H1 (cell line): ENCODE results near the gene ALDOA. TPM values are rescaled to one million over a fixed set of nuclear protein-coding genes. Genes with fewer than 3 reads are reported as not detected.

Experiments
- CTCF ChIA-PET: fragments of 300-600 bp; sonication (Branson Sonifier 250); formaldehyde crosslinking; loops from one replicate; lab custom pipeline; 2021; ENCODE audit not compliant: partially characterized antibody; lab: Charles Lee
- POLR2A ChIA-PET: fragments of 300-600 bp; sonication (Branson Sonifier 250); formaldehyde crosslinking; loops from one replicate; lab custom pipeline; 2021; ENCODE audit warnings: inconsistent platforms; ENCODE audit not compliant: partially characterized antibody; lab: Charles Lee
- DNase-seq, 2 experiments: peaks; one replicate each; pipeline versions ENCODE4 v3.0.0 to v3.0.0-alpha.2; 2010 to 2022; ENCODE audit warnings: low spot score in 2 of 2, low read depth in 1 of 2, mixed read lengths in 1 of 2
- FAIRE-seq: peaks from 2 replicates; lab custom pipeline; 2011; peaks lifted over from hg19 to GRCh38; lab: Jason Lieb, UNC
- H2AFZ ChIP-seq: 2 replicates; pipeline ENCODE4 v1.8.1; 2012; ENCODE audit warnings: low read length, inconsistent platforms
- H2AK5ac ChIP-seq: 2 replicates; pipeline ENCODE4 v1.6.1; 2013; ENCODE audit warnings: low read depth, low read length
- H2BK120ac ChIP-seq: replicated peaks from 2 replicates; pipeline ENCODE3; 2013; ENCODE audit warnings: low read depth, low read length, inconsistent platforms
- H2BK12ac ChIP-seq: 2 replicates; pipeline ENCODE4 v1.6.1; 2013; ENCODE audit warnings: low read depth, low read length
- H2BK15ac ChIP-seq: 2 replicates; pipeline ENCODE4 v1.6.1; 2013; ENCODE audit warnings: low read length
- H2BK20ac ChIP-seq: 2 replicates; pipeline ENCODE4 v1.6.1; 2013; ENCODE audit warnings: low read length
- H2BK5ac ChIP-seq: 2 replicates; pipeline ENCODE4 v1.6.1; 2013; ENCODE audit warnings: low read depth, low read length
- H3K14ac ChIP-seq: 2 replicates; pipeline ENCODE4 v1.6.1; 2013; ENCODE audit warnings: inconsistent platforms; ENCODE audit not compliant: insufficient read length
- H3K18ac ChIP-seq: 2 replicates; pipeline ENCODE4 v1.6.1; 2013; ENCODE audit warnings: low read length; ENCODE audit errors: extremely low read depth
- H3K23ac ChIP-seq: 2 replicates; pipeline ENCODE4 v1.6.1; 2013; ENCODE audit warnings: inconsistent platforms; ENCODE audit not compliant: insufficient read length
- H3K23me2 ChIP-seq: 2 replicates; pipeline ENCODE4 v1.6.1; 2013; ENCODE audit warnings: low read depth, low read length
- H3K27ac ChIP-seq: 2 replicates; pipeline ENCODE4 v1.6.1; 2011; ENCODE audit warnings: low read depth, low read length, inconsistent platforms
- H3K27me3 ChIP-seq, 4 experiments: replicated peaks in 1 of 4; 1 replicate in 1 of 4; 2 replicates in 3 of 4; pipeline versions ENCODE4 v1.6.1 to v1.8.1; 2011 to 2013; ENCODE audit warnings: low read length in 3 of 4, mild to moderate bottlenecking in 3 of 4, inconsistent platforms in 2 of 4, mixed read lengths in 2 of 4, moderate library complexity in 1 of 4; ENCODE audit not compliant: control insufficient read depth in 3 of 4, insufficient read depth in 3 of 4; ENCODE audit errors: extremely low read depth in 1 of 4
- H3K36me3 ChIP-seq, 4 experiments: 2 replicates each; pipeline versions ENCODE4 v1.6.1 to v1.8.1; 2011 to 2013; ENCODE audit warnings: mild to moderate bottlenecking in 4 of 4, low read length in 3 of 4, moderate library complexity in 2 of 4, control low read depth in 1 of 4, inconsistent platforms in 1 of 4; ENCODE audit not compliant: insufficient read depth in 4 of 4, control insufficient read depth in 2 of 4
- H3K4ac ChIP-seq: replicated peaks from 2 replicates; pipeline ENCODE3; 2013; ENCODE audit warnings: low read length, low read depth, mixed read lengths, inconsistent platforms; ENCODE audit not compliant: insufficient read length
- H3K4me1 ChIP-seq, 4 experiments: replicated peaks in 1 of 4; 1 replicate in 1 of 4; 2 replicates in 3 of 4; pipeline versions ENCODE4 v1.6.1 to v1.8.1; 2011 to 2013; ENCODE audit warnings: low read length in 3 of 4, inconsistent platforms in 2 of 4, mixed read lengths in 1 of 4; ENCODE audit not compliant: insufficient read depth in 4 of 4, control insufficient read depth in 3 of 4
- H3K4me2 ChIP-seq, 2 experiments: 2 replicates each; pipeline versions ENCODE4 v1.6.1 to v1.8.1; 2011 to 2013; ENCODE audit warnings: low read depth in 2 of 2, low read length in 2 of 2, control low read depth in 1 of 2, inconsistent platforms in 1 of 2, mild to moderate bottlenecking in 1 of 2; ENCODE audit not compliant: insufficient read depth in 1 of 2
- H3K4me3 ChIP-seq, 4 experiments: fragments of 200-600, 300-600 bp in 1 of 4; sonication (generic), shearing (Covaris generic), sonication (Bioruptor Twin) in 1 of 4; 2 replicates each; pipeline versions ENCODE4 v1.5.1 to v1.8.1; 2011 to 2016; ENCODE audit warnings: low read length in 4 of 4, low read depth in 3 of 4, control low read depth in 2 of 4, inconsistent platforms in 2 of 4, mild to moderate bottlenecking in 2 of 4, mixed read lengths in 1 of 4, moderate library complexity in 1 of 4; ENCODE audit not compliant: insufficient read depth in 2 of 4; ENCODE audit errors: extremely low read depth in 1 of 4
- H3K56ac ChIP-seq: replicated peaks from 2 replicates; pipeline ENCODE3; 2013; ENCODE audit warnings: low read depth, mild to moderate bottlenecking, mixed read lengths, low read length, inconsistent platforms; ENCODE audit not compliant: insufficient read length
- H3K79me1 ChIP-seq: 2 replicates; pipeline ENCODE4 v1.6.1; 2013; ENCODE audit warnings: low read depth, low read length, control low read depth
- H3K79me2 ChIP-seq, 2 experiments: 2 replicates each; pipeline versions ENCODE4 v1.6.1 to v1.8.1; 2012 to 2013; ENCODE audit warnings: low read length in 2 of 2, mild to moderate bottlenecking in 2 of 2, inconsistent platforms in 1 of 2; ENCODE audit not compliant: insufficient read depth in 2 of 2, control insufficient read depth in 1 of 2
- H3K9ac ChIP-seq, 4 experiments: replicated peaks in 1 of 4; 1 replicate in 1 of 4; 2 replicates in 3 of 4; pipeline versions ENCODE4 v1.6.1 to v1.8.1; 2011 to 2013; ENCODE audit warnings: low read depth in 3 of 4, low read length in 3 of 4, control low read depth in 2 of 4, mild to moderate bottlenecking in 2 of 4, moderate library complexity in 2 of 4, inconsistent platforms in 1 of 4; ENCODE audit errors: extremely low read depth in 1 of 4
- H3K9me3 ChIP-seq, 2 experiments: 2 replicates each; pipeline versions ENCODE4 v1.6.1 to v1.8.1; 2012 to 2013; ENCODE audit warnings: mild to moderate bottlenecking in 2 of 2, moderate library complexity in 2 of 2, control low read depth in 1 of 2, inconsistent platforms in 1 of 2, low read depth in 1 of 2, low read length in 1 of 2, mixed read lengths in 1 of 2; ENCODE audit not compliant: insufficient read depth in 2 of 2
- H4K20me1 ChIP-seq, 2 experiments: replicated peaks in 1 of 2; 2 replicates each; pipeline versions ENCODE3 to v1.8.1; 2011 to 2013; ENCODE audit warnings: inconsistent platforms in 2 of 2, low read length in 2 of 2, mild to moderate bottlenecking in 1 of 2; ENCODE audit not compliant: insufficient read depth in 2 of 2, control insufficient read depth in 1 of 2
- H4K5ac ChIP-seq: 2 replicates; pipeline ENCODE4 v1.6.1; 2013; ENCODE audit warnings: low read length, low read depth, mixed read lengths, inconsistent platforms; ENCODE audit not compliant: insufficient read length
- H4K8ac ChIP-seq: 2 replicates; pipeline ENCODE4 v1.8.0; 2013; ENCODE audit warnings: mild to moderate bottlenecking, moderate library complexity, low read length, inconsistent platforms; ENCODE audit not compliant: insufficient read depth; ENCODE audit errors: extremely low read depth
- H4K91ac ChIP-seq: replicated peaks from 2 replicates; pipeline ENCODE3; 2013; ENCODE audit warnings: low read length, mixed read lengths, inconsistent platforms; ENCODE audit not compliant: insufficient read length
- POLR2A ChIP-seq, 2 experiments: IDR thresholded peaks; 1 replicate in 1 of 2; 2 replicates in 1 of 2; pipeline ENCODE4 v1.6.1; 2011; ENCODE audit warnings: low read depth in 2 of 2, low read length in 2 of 2, mild to moderate bottlenecking in 2 of 2; ENCODE audit errors: control extremely low read depth in 1 of 2
- WGBS, 2 experiments: shearing (Covaris generic) in 1 of 2; methylation state at CpG; one replicate each; pipeline versions ENCODE4 v1.1.6 to v1.1.7; 2013 to 2015; ENCODE audit warnings: low lambda C conversion rate in 2 of 2, mixed read lengths in 2 of 2, inconsistent platforms in 1 of 2, low coverage in 1 of 2, missing lambda C conversion rate in 1 of 2; ENCODE audit not compliant: insufficient replicate concordance in 2 of 2, insufficient coverage in 1 of 2, insufficient read length in 1 of 2; ENCODE audit errors: extremely low coverage in 1 of 2, missing lambda C conversion rate in 1 of 2; 5-methylcytosine and 5-hydroxymethylcytosine counted together
- polyA plus RNA-seq, 7 experiments: library from polyadenylated mRNA; depleted of rRNA in 3 of 7; stranded (reverse) in 5 of 7; unstranded in 2 of 7; fragments of >200 nt in 5 of 7; fragments of 200-250 nt in 2 of 7; gene quantifications; 1 replicate in 5 of 7; 2 replicates in 1 of 7; 4 replicates in 1 of 7; pipeline versions ENCODE4 v1.2.1 to v1.2.3, GENCODE V29; 2011 to 2013; ENCODE audit warnings: missing spikeins in 2 of 7, mixed read lengths in 2 of 7
- total RNA-seq: library from RNA; stranded (reverse); fragmentation: NEBNext Ultra II Directional; extraction: Animal tissue kit (Norgen Biotek cat#: 25700); gene quantifications from 2 replicates; pipeline ENCODE4 v1.2.1, GENCODE V29; 2021
- TF ChIP-seq, protein P1 (sequence below): IDR thresholded peaks from 2 replicates; pipeline ENCODE4 v1.6.1; 2012; ENCODE audit warnings: inconsistent platforms

The ALDOA gene
- total and polyA plus RNA-seq, 2 of the 8 experiments (the other 6 are each of a cell fraction or from before 2014, with no cell fraction given), result 1,072 to 1,083 TPM

DNA sequence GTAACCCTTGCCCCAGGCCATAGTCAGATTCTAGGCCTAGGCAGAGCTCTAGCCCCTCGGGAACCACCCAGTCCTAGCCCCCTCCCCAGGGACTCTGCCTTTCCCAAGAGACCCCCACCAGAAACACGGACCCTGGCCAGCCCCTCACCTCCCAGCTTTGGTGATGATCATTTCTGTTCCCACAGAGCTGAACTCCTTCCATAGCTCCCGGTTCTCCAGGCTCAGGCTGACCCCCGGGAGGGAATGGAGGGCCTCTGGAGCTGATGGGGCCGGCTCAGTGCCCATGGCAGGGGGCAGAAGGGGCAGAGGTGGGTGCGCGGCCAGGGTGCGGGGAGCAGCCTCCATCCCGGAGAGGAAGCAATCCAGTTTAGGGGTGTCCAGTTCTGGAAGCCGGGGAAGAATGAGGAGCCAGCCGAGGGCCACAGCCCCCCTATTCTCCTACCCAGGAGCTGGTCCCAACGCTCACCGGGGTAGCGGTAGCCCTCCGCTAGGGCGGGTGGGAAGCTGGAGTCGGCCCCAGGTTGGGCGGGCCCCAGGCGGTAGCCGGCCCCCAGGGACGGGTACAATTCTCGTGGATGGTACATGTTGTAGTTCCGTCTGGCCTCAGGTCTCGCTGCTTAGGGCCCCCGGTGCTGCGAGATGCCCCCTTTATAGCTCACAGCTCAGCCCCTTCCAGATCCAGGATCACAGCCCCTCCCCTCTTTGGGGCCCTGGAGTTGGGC, 25.2 kb downstream of the ALDOA start:
- H2BK12ac ChIP-seq, result 0 out of 2 replicates have a peak overlapping the region, but pooled peaks have one; percentile 9
- DNase-seq (no peak), FAIRE-seq (no peak)
- H2BK5ac ChIP-seq, result no peak overlapping the region
- H4K8ac ChIP-seq, result no peak overlapping the region; the same call in 1 of the 2 replicates
- 51% methylated on average over 25 of the region's 26 CpGs; no CpG with 5 or more reads in 1 of the 2 experiments for WGBS, 2 experiments
- no peak overlapping the region for H2BK120ac ChIP-seq
- H3K27ac ChIP-seq, result no peak overlapping the region
- ChIA-PET CTCF (interaction anchor here (1.2 to 7.7 kb wide), 13 partner anchors 10 to 274 kb away, joined by 4 to 90 read pairs (median 11); partner anchors contain the start of genes ALDOA, GDPD3, PPP4C and TLCD3B), POLR2A (interaction anchor here (0.8 to 14.0 kb wide), 5 partner anchors 17 to 300 kb away, joined by 3 to 353 read pairs (median 5); partner anchors contain the start of genes ALDOA, GDPD3, KIF22 and PPP4C)
- peak overlapping the region; percentile 71 to 92 for H3K4me2 ChIP-seq
- H3K27me3 ChIP-seq, result peaks cover 0 to 3% (median 0%) of the 10 kb centered on the region in 4 experiments; a peak in 1 of 7 replicates
- H3K79me1 ChIP-seq, result peaks cover 3% of the 10 kb centered on the region; the same call in 1 of the 2 replicates
- H3K23me2 ChIP-seq, result peaks cover 12% of the 10 kb centered on the region; the same call in 1 of the 2 replicates
- no peak overlapping the region for H3K23ac ChIP-seq
- H3K9me3 ChIP-seq, result no peaks in the 10 kb centered on the region
- peaks cover 0 to 1% (median 0%) of the 10 kb centered on the region in 4 experiments; a peak in 1 of 8 replicates for H3K36me3 ChIP-seq
- H3K4me3 ChIP-seq, result peak overlapping the region; percentile 55 to 84 (median 66)
- TF ChIP-seq POLR2A (IDR thresholded peaks at IDR 0.05; ENCODE audit: control extremely low read depth in 1 of 2, low read depth in 2 of 2, low read length in 2 of 2), result peak in 1 of 2 experiments; percentile 9; a peak in 1 of 3 replicates
- TF ChIP-seq, protein P1, sequence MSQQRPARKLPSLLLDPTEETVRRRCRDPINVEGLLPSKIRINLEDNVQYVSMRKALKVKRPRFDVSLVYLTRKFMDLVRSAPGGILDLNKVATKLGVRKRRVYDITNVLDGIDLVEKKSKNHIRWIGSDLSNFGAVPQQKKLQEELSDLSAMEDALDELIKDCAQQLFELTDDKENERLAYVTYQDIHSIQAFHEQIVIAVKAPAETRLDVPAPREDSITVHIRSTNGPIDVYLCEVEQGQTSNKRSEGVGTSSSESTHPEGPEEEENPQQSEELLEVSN, result no peak
- no peak overlapping the region for H2BK20ac ChIP-seq
- H3K56ac ChIP-seq, result no peak overlapping the region
- H3K4ac ChIP-seq, result no peak overlapping the region
- peak overlapping the region; percentile 71 for H3K18ac ChIP-seq
- H2AFZ ChIP-seq, result no peak overlapping the region
- H2AK5ac ChIP-seq, result no peak overlapping the region; the same call in 1 of the 2 replicates
- H4K20me1 ChIP-seq, result peaks cover 0 to 2% of the 10 kb centered on the region in 2 experiments
- H2BK15ac ChIP-seq, result no peak overlapping the region
- no peak overlapping the region for H3K14ac ChIP-seq
- peak overlapping the region; percentile 19 for H4K5ac ChIP-seq
- H3K79me2 ChIP-seq, result peaks cover 0 to 6% of the 10 kb centered on the region in 2 experiments; a peak in 1 of 4 replicates
- peak overlapping the region; percentile 2 for H4K91ac ChIP-seq
- H3K4me1 ChIP-seq, result peaks cover 0 to 16% (median 10%) of the 10 kb centered on the region in 4 experiments; a peak in 6 of 7 replicates
- H3K9ac ChIP-seq, result no peak overlapping the region
